ENCODE results near the gene CGN. TPM values are rescaled to one million over a fixed set of nuclear protein-coding genes. Genes with fewer than 3 reads are reported as not detected.

Gene CGN
- total RNA-seq, 1 donor from 2014 or later: 2.0 TPM

DNA sequence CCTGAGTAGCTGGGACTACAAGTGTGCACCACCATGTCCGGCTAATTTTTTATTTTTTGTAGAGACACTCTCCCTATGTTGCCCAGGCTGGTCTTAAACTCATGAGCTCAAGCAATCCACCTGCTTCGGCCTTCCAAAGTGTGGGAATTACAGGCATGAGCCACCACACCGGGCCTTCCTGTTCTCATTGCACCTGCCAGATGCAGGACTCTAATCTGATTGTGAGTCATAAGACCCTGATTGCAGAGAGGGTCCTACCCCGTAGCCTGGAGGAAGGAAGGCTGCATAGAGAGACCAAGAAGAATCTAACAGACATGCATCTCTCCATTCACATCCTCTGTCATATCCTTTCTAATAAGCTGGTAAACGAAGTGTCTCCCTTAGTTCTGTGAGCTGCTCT, 19.5 kb upstream of the CGN start:
- no peak overlapping the region for H3K27ac Mint-ChIP-seq (ENCODE audit: unreplicated experiment)
- TF ChIP-seq CTCF (IDR thresholded peaks at IDR 0.05; ENCODE audit: partially characterized antibody, unreplicated experiment): no peak
- H3K4me3 Mint-ChIP-seq (ENCODE audit: unreplicated experiment): no peak overlapping the region

GRCh38 chr1:151492120-151492519, 19.1 kb upstream of the CGN start:
- no peak overlapping the region for H3K4me3 Mint-ChIP-seq (ENCODE audit: unreplicated experiment)
- H3K4me1 Mint-ChIP-seq (ENCODE audit: low read depth, unreplicated experiment): no peaks in the 10 kb centered on the region
- H3K27me3 Mint-ChIP-seq (ENCODE audit: unreplicated experiment): no peaks in the 10 kb centered on the region
- H3K36me3 Mint-ChIP-seq (ENCODE audit: unreplicated experiment): no peaks in the 10 kb centered on the region
- no peaks in the 10 kb centered on the region for H3K9me3 Mint-ChIP-seq (ENCODE audit: unreplicated experiment)
- DNase-seq: no peak
- no peak overlapping the region for H3K27ac Mint-ChIP-seq (ENCODE audit: unreplicated experiment)
- TF ChIP-seq CTCF (IDR thresholded peaks at IDR 0.05; ENCODE audit: partially characterized antibody, unreplicated experiment): no peak

More for the DNA sequence above, 19.5 kb upstream of the CGN start:
- Mint-ChIP-seq H3K36me3 (ENCODE audit: unreplicated experiment) (no peaks in the 10 kb centered on the region), H3K4me1 (ENCODE audit: low read depth, unreplicated experiment) (no peaks in the 10 kb centered on the region), H3K9me3 (ENCODE audit: unreplicated experiment) (no peaks in the 10 kb centered on the region), H3K27me3 (ENCODE audit: unreplicated experiment) (no peaks in the 10 kb centered on the region)
- DNase-seq: no peak

DNA sequence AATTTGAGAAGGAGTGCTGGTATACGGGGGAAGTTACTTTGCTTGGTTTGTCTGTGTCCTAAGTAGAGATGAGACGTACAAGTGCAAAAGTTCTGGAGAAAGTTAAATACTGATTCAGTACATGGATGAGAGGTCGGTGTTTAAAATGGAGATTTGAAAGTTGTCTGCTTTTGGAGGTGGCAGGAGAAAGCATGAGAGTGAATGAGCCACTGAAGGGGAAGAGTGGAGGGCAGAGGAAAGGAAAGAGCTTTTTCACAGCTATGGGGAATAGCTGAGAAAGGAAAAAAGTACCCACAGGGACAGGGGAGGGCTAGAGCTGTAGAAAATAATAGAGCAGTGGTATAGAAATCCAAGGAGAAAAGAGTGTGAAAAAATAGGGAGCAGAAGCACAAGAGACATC, 18.1 kb upstream of the CGN start:
- no peak overlapping the region for H3K27ac Mint-ChIP-seq (ENCODE audit: unreplicated experiment)
- H3K9me3 Mint-ChIP-seq (ENCODE audit: unreplicated experiment): no peaks in the 10 kb centered on the region
- H3K36me3 Mint-ChIP-seq (ENCODE audit: unreplicated experiment): no peaks in the 10 kb centered on the region
- no peak for DNase-seq
- H3K27me3 Mint-ChIP-seq (ENCODE audit: unreplicated experiment): no peaks in the 10 kb centered on the region
- no peaks in the 10 kb centered on the region for H3K4me1 Mint-ChIP-seq (ENCODE audit: low read depth, unreplicated experiment)
- H3K4me3 Mint-ChIP-seq (ENCODE audit: unreplicated experiment): no peak overlapping the region
- TF ChIP-seq CTCF (IDR thresholded peaks at IDR 0.05; ENCODE audit: partially characterized antibody, unreplicated experiment): no peak

DNA sequence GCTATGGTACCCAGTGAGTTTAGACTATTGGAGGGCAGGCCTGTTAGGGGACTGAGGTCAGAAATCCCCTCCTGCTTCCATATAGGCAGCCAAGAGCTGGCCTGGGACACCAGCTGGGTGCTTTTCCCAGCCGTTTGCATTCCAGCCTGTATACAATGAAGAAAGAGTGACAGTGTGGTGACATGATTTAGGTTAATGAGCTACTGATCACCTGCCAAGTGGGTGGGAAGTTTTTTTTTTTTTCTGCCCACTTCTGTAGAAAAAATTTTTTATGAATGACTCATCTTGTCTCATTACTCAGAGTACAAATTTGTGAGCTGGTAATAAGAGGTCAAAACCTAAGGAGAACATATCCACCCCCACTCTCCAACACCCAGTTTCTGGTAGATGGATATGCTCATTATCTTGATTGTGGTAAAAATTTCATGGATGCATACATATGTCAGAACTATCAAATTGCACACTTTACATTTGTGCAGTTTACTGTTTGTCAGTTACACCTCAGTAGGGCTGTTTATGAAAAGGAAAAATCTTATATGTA, 16.4 kb upstream of the CGN start:
- H3K27ac Mint-ChIP-seq (ENCODE audit: unreplicated experiment): no peak overlapping the region

DNA sequence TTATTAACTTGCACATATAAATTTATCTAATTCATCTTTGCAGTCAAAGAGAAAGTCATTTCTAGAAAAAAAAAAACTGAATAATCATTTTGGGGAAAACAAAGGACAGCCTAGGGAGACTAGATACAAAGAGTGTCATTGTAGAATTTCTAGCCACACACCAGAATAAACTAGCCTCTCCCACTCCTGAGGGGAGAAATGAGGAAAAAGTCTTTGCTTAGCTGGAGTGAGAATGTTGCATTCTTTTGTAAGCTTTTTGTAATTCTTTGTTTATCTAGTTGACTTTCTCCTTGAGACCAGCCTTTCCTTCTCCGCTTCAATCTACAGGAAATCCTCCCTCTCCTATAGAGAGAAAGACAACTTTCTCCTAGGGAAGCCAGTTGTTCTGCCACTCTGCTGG, 15.9 kb upstream of the CGN start:
- Mint-ChIP-seq H3K4me3 (ENCODE audit: unreplicated experiment) (no peak overlapping the region), H3K9me3 (ENCODE audit: unreplicated experiment) (no peaks in the 10 kb centered on the region), H3K4me1 (ENCODE audit: low read depth, unreplicated experiment) (no peaks in the 10 kb centered on the region), H3K36me3 (ENCODE audit: unreplicated experiment) (no peaks in the 10 kb centered on the region), H3K27me3 (ENCODE audit: unreplicated experiment) (no peaks in the 10 kb centered on the region), H3K27ac (ENCODE audit: unreplicated experiment) (no peak overlapping the region)
- TF ChIP-seq CTCF (IDR thresholded peaks at IDR 0.05; ENCODE audit: partially characterized antibody, unreplicated experiment): no peak
- no peak for DNase-seq

More for the DNA sequence above, 16.4 kb upstream of the CGN start:
- no peak for TF ChIP-seq CTCF (IDR thresholded peaks at IDR 0.05; ENCODE audit: partially characterized antibody, unreplicated experiment)
- Mint-ChIP-seq H3K36me3 (ENCODE audit: unreplicated experiment) (no peaks in the 10 kb centered on the region), H3K4me1 (ENCODE audit: low read depth, unreplicated experiment) (no peaks in the 10 kb centered on the region), H3K9me3 (ENCODE audit: unreplicated experiment) (no peaks in the 10 kb centered on the region), H3K4me3 (ENCODE audit: unreplicated experiment) (no peak overlapping the region), H3K27me3 (ENCODE audit: unreplicated experiment) (no peaks in the 10 kb centered on the region)
- DNase-seq: no peak
